ENCODE results near the gene AHNAK. TPM values are rescaled to one million over a fixed set of nuclear protein-coding genes. Genes with fewer than 3 reads are reported as not detected.

The AHNAK gene
- total RNA-seq, 2 experiments from 2014 or later, result 180 to 390 TPM

DNA sequence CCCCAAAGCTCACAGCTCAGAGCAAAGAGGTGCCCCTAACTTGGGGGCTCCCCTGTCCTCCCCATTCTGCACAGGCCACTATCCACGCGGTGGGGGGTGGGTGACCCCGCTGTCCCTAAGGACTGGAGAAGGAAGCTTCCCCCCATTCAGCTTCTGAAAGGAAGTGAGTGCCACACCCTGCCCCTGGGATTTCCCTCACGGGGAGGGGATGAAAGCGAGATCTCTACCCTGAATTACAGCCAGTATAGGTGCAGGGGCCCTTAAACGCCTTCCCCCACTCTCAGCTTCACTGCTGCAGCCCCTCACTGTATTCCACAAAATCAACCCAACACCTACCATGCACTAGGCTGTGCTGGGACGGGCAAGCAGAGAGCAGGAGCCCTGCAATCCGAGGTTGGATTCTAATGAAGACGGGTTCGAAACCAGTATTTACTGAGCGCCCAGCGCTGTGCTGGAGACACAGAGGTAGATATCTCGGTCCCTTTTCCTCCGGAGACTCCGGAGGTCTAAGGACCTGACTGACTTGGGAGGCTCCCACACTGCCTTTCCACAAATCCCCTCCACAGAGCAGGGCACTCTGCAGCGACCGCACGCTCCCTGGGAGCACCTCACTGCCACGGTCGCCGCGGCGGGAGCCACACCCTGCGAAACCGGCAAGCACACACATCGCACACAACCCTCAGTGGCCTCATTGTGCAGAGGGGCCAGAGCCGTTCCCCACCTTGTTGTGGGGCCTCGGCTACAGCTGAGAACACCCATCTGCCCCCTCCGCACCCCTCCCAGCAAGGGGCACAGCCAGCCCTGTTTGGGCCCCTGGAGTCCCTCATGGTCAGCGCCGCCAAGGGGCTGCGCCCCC, 1.8 kb downstream of the AHNAK start:
- H3K4me1 Mint-ChIP-seq, result peaks cover 57% of the 10 kb centered on the region
- ATAC-seq (peak; percentile 4), DNase-seq (peak; percentile 61)
- no peaks in the 10 kb centered on the region for H3K9me3 Mint-ChIP-seq (ENCODE audit: low read depth)
- H3K4me3 Mint-ChIP-seq, result peak overlapping the region; percentile 98
- H3K36me3 Mint-ChIP-seq, result peaks cover 11% of the 10 kb centered on the region
- H3K27ac Mint-ChIP-seq, result peak overlapping the region; percentile 89
- CTCF ChIA-PET, result interaction anchor here (0.6 to 10.7 kb wide), 8 partner anchors 11 to 312 kb away, joined by 3 to 354 read pairs (median 9); no protein-coding TSS in a partner anchor
- H3K27me3 Mint-ChIP-seq, result peaks cover 18% of the 10 kb centered on the region

DNA sequence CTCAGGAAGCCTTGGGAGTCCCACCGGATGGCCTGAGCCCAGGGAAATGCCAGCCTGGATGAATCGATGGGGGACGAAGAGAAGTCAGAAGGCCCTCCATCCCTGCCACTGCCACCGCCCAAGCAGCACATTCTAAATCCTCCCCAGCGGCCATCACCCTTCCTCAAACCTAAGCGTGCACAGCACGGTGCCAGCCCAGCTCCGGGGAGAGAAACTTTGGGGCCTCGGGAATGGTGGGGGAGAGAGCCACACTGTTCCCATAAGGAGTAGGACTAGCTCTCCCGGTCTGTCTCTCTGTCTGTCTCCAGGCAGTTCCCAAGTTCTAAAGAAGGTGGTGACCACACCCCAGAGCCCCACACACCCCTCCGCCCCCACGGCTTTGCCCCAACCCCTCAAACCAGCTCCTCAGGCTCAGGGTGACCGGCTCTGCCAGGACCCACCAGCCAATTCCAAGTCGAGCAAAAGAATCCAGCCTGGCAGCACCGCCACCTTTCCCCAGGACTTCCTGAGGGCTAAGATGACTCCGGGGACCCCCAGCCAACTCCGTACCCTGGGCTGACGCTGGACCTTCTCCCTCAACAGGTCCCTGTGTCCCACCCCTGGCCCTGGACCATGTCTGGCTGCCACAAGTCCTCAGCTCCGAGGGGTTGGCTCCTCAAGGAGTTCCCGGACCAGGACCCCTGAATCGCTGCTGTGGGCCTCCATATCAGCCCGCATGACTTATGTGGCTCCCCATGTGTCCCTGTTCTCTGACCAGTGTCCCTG, 2.7 kb downstream of the AHNAK start:
- no peaks in the 10 kb centered on the region for H3K9me3 Mint-ChIP-seq (ENCODE audit: low read depth)
- H3K27ac Mint-ChIP-seq, result peak overlapping the region; percentile 89
- DNase-seq (no peak), ATAC-seq (no peak)
- peaks cover 12% of the 10 kb centered on the region for H3K36me3 Mint-ChIP-seq
- CTCF ChIA-PET, result interaction anchor here (0.8 to 10.7 kb wide), 24 partner anchors 10 to 318 kb away, joined by 3 to 354 read pairs (median 4); partner anchors contain the start of genes EEF1G and TUT1
- peak overlapping the region; percentile 98 for H3K4me3 Mint-ChIP-seq
- peaks cover 13% of the 10 kb centered on the region for H3K27me3 Mint-ChIP-seq
- peaks cover 63% of the 10 kb centered on the region for H3K4me1 Mint-ChIP-seq

DNA sequence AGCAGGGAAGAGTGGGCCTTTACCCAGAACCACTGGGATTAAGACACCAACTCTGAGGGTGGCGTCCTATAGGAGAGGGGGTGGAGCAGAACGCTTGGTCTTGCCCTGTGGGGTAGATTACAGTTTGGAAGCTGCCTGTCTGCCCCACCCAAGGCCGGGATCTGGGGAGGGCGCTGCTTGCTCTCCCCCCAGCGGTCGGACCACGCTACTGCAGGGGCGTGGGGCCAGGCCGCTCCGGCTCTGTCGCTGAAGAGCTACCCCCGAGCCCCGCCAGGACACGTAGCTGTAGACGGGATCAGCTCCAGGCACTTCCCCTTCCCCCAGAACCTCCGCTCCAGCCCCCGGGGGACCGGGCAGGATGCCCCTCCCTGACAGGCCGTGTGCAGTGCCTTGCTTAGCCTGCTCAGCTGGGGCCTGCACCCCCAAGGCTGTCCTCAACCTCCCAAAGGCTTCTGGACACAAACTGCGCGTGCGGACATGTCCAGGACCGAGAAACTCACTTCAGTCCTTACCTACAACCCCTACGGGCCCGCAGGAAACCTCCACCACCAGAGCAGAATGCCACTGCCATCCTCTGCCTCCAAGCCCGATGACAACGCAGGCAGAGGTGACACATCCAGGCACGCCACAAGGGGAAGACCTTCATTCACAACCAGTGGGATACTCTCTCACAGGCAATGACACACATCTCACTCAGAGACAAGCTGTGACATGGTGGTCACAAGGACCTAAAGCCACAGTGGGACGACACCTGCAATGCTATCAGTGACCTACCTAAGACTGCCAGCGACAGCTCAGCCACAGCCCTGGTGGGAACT, 3.6 kb downstream of the AHNAK start:
- Mint-ChIP-seq H3K4me1 (peaks cover 70% of the 10 kb centered on the region), H3K36me3 (peaks cover 18% of the 10 kb centered on the region), H3K27me3 (peaks cover 6% of the 10 kb centered on the region), H3K4me3 (peak overlapping the region; percentile 98), H3K27ac (peak overlapping the region; percentile 89), H3K9me3 (ENCODE audit: low read depth) (no peaks in the 10 kb centered on the region)
- CTCF ChIA-PET, result interaction anchor here (0.6 to 10.7 kb wide), 46 partner anchors 9 to 319 kb away, joined by 3 to 354 read pairs (median 4); partner anchors contain the start of genes ASRGL1, C11orf98, CSKMT and EEF1G
- peak; percentile 37 for ATAC-seq
- DNase-seq, result peak; percentile 89

DNA sequence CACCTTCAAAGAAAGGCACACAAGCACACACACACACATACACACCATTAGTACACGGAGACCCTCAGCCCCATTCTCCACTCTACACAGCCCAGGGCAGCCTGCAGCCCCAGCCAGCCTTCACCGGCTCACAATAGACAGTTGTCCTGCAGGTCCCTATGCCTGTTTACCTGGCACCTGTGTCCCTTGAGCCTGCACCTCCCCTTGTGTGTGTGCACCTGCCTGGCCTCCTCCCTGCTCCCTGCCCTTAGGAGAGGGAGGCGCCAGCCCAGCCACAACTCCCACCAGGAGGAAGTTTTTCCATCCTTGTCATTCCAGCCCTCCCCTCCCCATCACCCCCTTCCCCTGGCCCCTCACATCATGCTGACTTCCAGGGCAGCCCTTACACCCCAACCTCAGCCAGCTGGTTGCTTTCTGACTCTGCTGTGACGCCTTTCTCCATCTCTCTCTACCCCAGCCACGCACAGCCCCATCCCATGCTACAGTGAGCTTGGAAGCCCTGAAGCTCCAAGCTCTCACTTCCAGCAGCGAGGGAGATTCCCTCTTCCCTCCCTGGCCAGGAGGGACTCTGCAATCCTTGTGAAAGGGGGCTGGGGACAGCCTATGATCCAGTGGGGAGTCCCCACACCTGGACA, 4.4 kb downstream of the AHNAK start:
- no peaks in the 10 kb centered on the region for H3K27me3 Mint-ChIP-seq
- H3K9me3 Mint-ChIP-seq (ENCODE audit: low read depth), result no peaks in the 10 kb centered on the region
- peaks cover 20% of the 10 kb centered on the region for H3K36me3 Mint-ChIP-seq
- H3K4me1 Mint-ChIP-seq, result peaks cover 66% of the 10 kb centered on the region
- DNase-seq (peak; percentile 68), ATAC-seq (no peak)
- CTCF ChIA-PET, result interaction anchor here (0.8 to 10.7 kb wide), 31 partner anchors 8 to 316 kb away, joined by 3 to 354 read pairs (median 5); partner anchors contain the start of genes ASRGL1, C11orf98, CSKMT and EEF1G
- H3K4me3 Mint-ChIP-seq, result peak overlapping the region; percentile 98
- peak overlapping the region; percentile 89 for H3K27ac Mint-ChIP-seq

DNA sequence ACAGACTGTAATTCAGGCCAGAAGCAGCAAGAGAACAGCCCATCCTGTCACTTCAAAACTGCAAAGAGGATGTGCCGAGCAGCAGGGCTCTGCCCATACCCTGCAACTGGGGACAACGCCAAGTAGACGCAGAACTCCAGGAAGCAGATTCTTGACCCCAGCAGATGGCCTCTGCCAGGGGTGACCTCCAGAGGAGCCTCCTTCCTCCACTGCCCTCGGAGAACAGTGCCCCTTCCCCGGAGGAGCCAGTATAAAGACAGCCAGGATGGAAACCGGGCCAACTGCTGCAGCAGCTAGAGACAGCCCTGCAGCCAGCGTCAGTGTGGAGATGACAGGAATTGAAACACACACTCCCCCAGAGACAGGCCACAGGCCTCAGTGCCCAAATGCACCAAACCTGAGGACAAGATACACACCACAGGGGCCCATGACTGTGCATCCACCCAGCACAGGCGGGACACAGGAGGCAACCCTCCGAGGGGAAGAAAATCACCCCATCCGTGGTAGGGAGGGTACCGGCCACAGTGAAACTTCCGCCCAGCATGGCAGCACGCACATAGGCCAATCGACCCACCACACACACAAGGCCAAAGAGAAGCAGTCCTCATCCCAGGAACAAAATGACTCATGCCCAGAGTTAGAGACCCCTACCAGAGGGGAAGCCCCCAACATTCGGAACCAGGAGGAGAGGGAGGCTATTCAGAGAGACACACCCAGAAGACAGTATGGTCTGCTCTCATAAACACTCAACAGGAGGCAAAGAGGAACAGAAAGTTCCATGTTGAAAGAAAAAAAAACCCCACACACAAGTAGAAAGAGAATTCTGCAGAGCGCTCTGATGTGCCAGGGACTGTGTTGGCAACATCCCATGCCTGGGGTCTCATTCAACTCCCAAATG, 5.6 kb downstream of the AHNAK start:
- CTCF ChIA-PET, result interaction anchor here (0.6 to 10.7 kb wide), 12 partner anchors 11 to 151 kb away, joined by 3 to 354 read pairs (median 5); partner anchors contain the start of gene EEF1G
- DNase-seq (peak; percentile 92), ATAC-seq (peak; percentile 57)
- peaks cover 69% of the 10 kb centered on the region for H3K4me1 Mint-ChIP-seq
- H3K27ac Mint-ChIP-seq, result peak overlapping the region; percentile 89
- H3K36me3 Mint-ChIP-seq, result peaks cover 26% of the 10 kb centered on the region
- peak overlapping the region; percentile 98 for H3K4me3 Mint-ChIP-seq
- no peaks in the 10 kb centered on the region for H3K9me3 Mint-ChIP-seq (ENCODE audit: low read depth)
- H3K27me3 Mint-ChIP-seq, result no peaks in the 10 kb centered on the region

DNA sequence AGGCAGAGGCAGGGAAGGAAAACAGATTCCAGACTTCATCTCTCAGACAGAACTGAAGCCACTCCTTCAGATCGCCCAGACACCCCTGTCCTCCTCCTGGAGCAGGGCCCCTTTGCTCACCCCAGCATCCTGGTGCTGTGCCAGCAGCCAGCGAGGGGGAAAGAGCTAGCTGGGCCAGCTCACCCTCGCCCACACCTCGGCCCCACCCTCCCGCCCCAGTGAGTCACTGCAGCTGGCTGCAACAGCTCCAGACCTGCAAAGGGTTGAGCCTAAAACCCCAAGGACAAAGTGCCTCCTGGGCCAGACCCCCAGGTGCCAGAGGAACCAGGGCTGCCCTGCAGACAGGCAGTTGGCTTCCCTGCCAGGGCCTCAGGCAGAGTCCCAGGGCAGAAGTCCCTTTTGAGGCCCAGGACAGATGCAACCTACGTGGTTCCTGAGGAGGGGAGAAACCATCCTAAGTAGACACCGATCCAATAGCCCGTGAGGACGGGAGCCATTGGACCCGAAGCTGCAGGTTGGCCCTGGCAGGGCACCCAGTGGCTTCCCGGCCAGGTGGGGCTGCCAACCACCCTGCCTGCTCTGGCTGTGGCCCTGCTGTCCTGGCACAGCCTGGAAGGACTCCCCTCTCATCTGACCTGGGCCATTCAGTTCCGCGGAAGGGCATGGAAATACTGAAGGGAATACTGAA, 7.2 kb downstream of the AHNAK start:
- peaks cover 31% of the 10 kb centered on the region for H3K36me3 Mint-ChIP-seq
- no peak for ATAC-seq
- H3K27ac Mint-ChIP-seq, result peak overlapping the region; percentile 89
- H3K9me3 Mint-ChIP-seq (ENCODE audit: low read depth), result no peaks in the 10 kb centered on the region
- DNase-seq, result peak; percentile 62
- peak overlapping the region; percentile 50 for H3K4me3 Mint-ChIP-seq
- CTCF ChIA-PET, result interaction anchor here (1.1 to 10.7 kb wide), 4 partner anchors 17 to 144 kb away, joined by 3 to 354 read pairs (median 160); no protein-coding TSS in a partner anchor
- peaks cover 71% of the 10 kb centered on the region for H3K4me1 Mint-ChIP-seq
- H3K27me3 Mint-ChIP-seq, result no peaks in the 10 kb centered on the region

DNA sequence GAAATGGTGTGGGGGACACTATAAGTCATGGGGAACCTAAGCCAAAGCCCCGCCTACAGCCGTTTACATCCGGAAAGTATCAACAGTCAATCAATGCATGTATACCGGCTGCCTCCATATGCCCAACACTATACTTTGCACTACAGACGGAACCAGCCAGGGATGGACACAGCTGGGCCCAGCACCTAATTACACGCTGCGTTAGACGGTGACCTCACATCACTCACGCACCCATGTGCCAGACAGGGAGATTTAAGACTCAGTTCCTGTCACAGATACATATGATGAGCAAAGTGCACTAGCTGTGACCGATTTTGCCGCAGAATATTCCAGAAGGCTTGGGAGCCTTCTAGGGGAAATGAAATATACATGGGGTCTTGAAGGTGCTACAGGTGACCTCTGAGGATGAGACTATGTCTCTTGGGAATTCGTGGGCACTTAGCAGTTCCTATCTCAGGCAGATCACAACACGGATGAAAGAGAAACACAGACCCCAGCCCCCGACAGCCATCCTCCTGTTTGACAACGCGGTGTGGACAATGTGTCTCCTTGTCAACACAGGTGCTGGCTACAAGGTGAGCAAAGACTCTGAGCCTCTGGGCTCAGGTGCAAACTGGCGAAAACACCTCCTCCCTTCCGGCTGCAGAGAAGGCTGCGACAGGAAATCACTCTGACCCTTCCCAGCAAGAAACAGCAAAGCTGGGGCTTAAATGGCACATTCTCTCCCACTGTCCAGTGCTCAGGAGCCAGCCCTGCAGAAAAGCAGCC, 8.0 kb downstream of the AHNAK start:
- CTCF ChIA-PET, result interaction anchor here (7.2 to 10.7 kb wide), 3 partner anchors 17 to 144 kb away, joined by 69 to 354 read pairs (median 252); no protein-coding TSS in a partner anchor
- Mint-ChIP-seq H3K27me3 (no peaks in the 10 kb centered on the region), H3K4me1 (peaks cover 66% of the 10 kb centered on the region), H3K36me3 (peaks cover 34% of the 10 kb centered on the region), H3K4me3 (peak overlapping the region; percentile 16), H3K27ac (peak overlapping the region; percentile 89), H3K9me3 (ENCODE audit: low read depth) (no peaks in the 10 kb centered on the region)
- ATAC-seq (no peak), DNase-seq (no peak)

DNA sequence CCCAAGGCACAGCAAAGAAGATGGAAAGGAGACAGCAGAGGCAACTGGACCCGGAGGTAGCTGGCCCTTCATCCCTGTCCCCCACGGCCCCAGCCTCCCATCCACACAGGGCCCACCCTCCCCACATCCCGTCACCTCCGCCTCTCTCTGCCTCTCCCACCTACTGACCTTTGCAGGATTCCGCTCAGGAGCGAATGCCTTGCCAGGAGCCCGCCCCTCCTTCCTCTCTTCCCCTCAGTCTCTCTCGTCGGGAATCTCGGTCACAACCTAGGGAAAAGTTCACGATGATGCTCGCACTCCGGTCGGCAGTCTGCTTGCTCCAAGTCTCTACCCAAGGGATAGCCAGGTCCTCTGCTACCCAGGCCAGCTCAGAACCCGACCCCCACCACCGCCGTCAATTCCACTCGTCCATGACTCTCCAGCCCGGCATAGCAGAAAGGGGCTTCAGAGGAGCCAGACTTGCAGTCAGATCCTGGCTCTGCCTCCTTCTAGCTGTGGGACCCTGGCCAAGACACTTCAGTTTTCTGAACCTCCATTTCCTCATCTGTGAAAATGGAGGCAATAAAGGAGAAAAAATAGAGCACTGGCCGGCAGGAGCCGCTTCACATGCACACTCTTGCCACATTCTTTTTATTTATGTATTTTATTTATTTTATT, 10.2 kb downstream of the AHNAK start:
- Mint-ChIP-seq H3K9me3 (ENCODE audit: low read depth) (no peaks in the 10 kb centered on the region), H3K4me1 (peaks cover 46% of the 10 kb centered on the region), H3K27ac (no peak overlapping the region), H3K27me3 (no peaks in the 10 kb centered on the region), H3K36me3 (peaks cover 57% of the 10 kb centered on the region), H3K4me3 (no peak overlapping the region)
- ATAC-seq (no peak), DNase-seq (no peak)
- CTCF ChIA-PET, result interaction anchor here (1.3 kb wide), 1 partner anchor 25 kb away, joined by 4 read pairs; no protein-coding TSS in a partner anchor

DNA sequence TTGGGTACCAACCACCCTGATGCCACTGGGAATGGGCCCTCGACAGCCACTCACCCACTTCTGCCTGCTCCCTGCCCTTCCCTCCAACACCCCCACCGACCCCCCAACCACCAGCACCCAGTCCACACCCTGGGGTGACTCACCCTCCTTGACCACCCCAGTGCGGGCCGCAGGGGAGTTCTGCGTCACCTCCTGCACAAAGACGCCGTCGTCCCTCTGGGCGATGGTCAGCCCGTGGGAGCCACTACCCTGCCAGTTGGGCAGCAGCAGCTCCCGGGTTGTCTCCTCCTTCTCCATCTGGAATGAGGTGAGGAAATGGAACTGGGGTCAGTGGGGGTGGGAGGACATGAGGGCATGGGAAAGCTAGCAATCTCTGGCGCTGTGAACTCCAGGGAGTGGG, 10.8 kb downstream of the AHNAK start:
- Mint-ChIP-seq H3K9me3 (ENCODE audit: low read depth) (no peaks in the 10 kb centered on the region), H3K4me1 (peaks cover 40% of the 10 kb centered on the region), H3K36me3 (peaks cover 63% of the 10 kb centered on the region), H3K27ac (no peak overlapping the region), H3K4me3 (no peak overlapping the region), H3K27me3 (no peaks in the 10 kb centered on the region)
- DNase-seq (no peak), ATAC-seq (no peak)
- CTCF ChIA-PET, result interaction anchor here (1.3 kb wide), 1 partner anchor 25 kb away, joined by 4 read pairs; no protein-coding TSS in a partner anchor

Data from activated CD8-positive, alpha-beta memory T cell treated with anti-CD3 and anti-CD28 coated beads, Interleukin-2, amount 10 ng/mL, durations not matched to agents 7 days and 5 days (primary cell).